Tongue (tissue), 2 donors: ENCODE results near the gene NDEL1. TPM values are rescaled to one million over a fixed set of nuclear protein-coding genes. Genes with fewer than 3 reads are reported as not detected.

Experiments used
- DNase-seq: peaks from one replicate; pipeline ENCODE4 v3.0.0-alpha.2; 2015
- total RNA-seq: library from RNA; depleted of rRNA; stranded (reverse); fragments of >200 nt; gene quantifications from one replicate; pipeline ENCODE4 v1.2.3, GENCODE V29; 2014

NDEL1 gene
- total RNA-seq, 1 donor from 2014 or later = 48.9 TPM

GRCh38 chr17:8458128-8458527 is 22.4 kb downstream of the NDEL1 start:
- no peak for DNase-seq

- no peak for DNase-seq
Observed at GRCh38 chr17:8459107-8459506, 23.4 kb downstream of the NDEL1 start.

- DNase-seq = no peak
Observed at GRCh38 chr17:8459831-8460230, 24.1 kb downstream of the NDEL1 start.

GRCh38 chr17:8462564-8462963 is 26.9 kb downstream of the NDEL1 start:
- no peak for DNase-seq

- DNase-seq = no peak
Observed at GRCh38 chr17:8463099-8463498, 27.4 kb downstream of the NDEL1 start.

- DNase-seq = peak; percentile 21
Observed at GRCh38 chr17:8464941-8465340, 29.3 kb downstream of the NDEL1 start.

- peak; percentile 64 for DNase-seq
Observed at GRCh38 chr17:8465356-8465755, 29.7 kb downstream of the NDEL1 start.

GRCh38 chr17:8465759-8466158 is 30.1 kb downstream of the NDEL1 start:
- no peak for DNase-seq

GRCh38 chr17:8466456-8466855 is 30.8 kb downstream of the NDEL1 start:
- no peak for DNase-seq

- DNase-seq = no peak
Observed at GRCh38 chr17:8466873-8467272, 31.2 kb downstream of the NDEL1 start.

- peak; percentile 7 for DNase-seq
Observed at GRCh38 chr17:8467527-8467926, 31.8 kb downstream of the NDEL1 start.

- peak; percentile 89 for DNase-seq
Observed at GRCh38 chr17:8468127-8468526, 32.4 kb downstream of the NDEL1 start.

GRCh38 chr17:8468980-8469379 is 33.3 kb downstream of the NDEL1 start:
- DNase-seq = no peak

- DNase-seq = peak; percentile 24
Observed at GRCh38 chr17:8469964-8470363, 34.3 kb downstream of the NDEL1 start.

GRCh38 chr17:8470447-8471047 is 34.9 kb downstream of the NDEL1 start:
- peak; percentile 32 for DNase-seq

- DNase-seq = no peak
Observed at GRCh38 chr17:8472663-8473062, 37.0 kb downstream of the NDEL1 start.

- DNase-seq = no peak
Observed at GRCh38 chr17:8473451-8474192, 37.9 kb downstream of the NDEL1 start.

- no peak for DNase-seq
Observed at GRCh38 chr17:8474826-8475225, 39.1 kb downstream of the NDEL1 start.

- no peak for DNase-seq
Observed at GRCh38 chr17:8475227-8475626, 39.5 kb downstream of the NDEL1 start.

GRCh38 chr17:8475781-8476180 is 40.1 kb downstream of the NDEL1 start:
- DNase-seq = no peak

GRCh38 chr17:8476741-8477140 is 41.1 kb downstream of the NDEL1 start:
- no peak for DNase-seq

GRCh38 chr17:8477171-8477570 is 41.5 kb downstream of the NDEL1 start:
- no peak for DNase-seq

GRCh38 chr17:8477715-8478441 is 42.2 kb downstream of the NDEL1 start:
- no peak for DNase-seq
